GM12801 (cell line): Measurements from ENCODE around the gene TMEM165.

ENCODE experiments used
- CTCF ChIP-seq: IDR thresholded peaks from one replicate; pipeline ENCODE4 v1.5.1; 2011; ENCODE audit warnings: control low read depth; ENCODE audit not compliant: insufficient read length; ENCODE audit errors: extremely low read depth

Gene TMEM165

DNA sequence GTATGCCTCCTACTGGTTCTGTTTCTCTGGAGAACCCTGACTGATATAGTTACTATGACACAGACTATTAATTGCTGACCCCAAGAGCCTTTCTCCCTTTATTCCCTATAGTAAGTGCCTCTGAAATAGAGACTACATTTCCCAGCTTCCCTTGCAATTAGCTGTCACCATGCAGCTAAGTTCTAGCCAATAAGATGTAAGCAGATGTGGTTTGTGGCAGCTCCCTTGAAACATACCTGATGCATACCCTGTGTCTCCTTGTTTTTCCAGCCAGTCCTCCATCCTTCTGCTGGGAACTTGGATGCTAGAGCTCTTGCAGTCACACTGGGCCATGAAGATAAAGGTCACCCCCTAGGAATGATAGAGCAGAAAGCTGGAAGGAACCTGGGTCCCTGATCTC, 9.7 kb upstream of the TMEM165 start:
- TF ChIP-seq CTCF: no peak

- no peak for TF ChIP-seq CTCF
Observed at GRCh38 chr4:55386840-55387239, 8.9 kb upstream of the TMEM165 start.

- TF ChIP-seq CTCF: no peak
Observed at GRCh38 chr4:55393461-55394320, 2.1 kb upstream of the TMEM165 start.

GRCh38 chr4:55395218-55395528, 584 bp upstream of the TMEM165 start:
- TF ChIP-seq CTCF: no peak

- TF ChIP-seq CTCF: no peak
Observed at GRCh38 chr4:55396308-55397125, 760 bp downstream of the TMEM165 start.

- no peak for TF ChIP-seq CTCF
Observed at GRCh38 chr4:55397126-55397436, 1.3 kb downstream of the TMEM165 start.

GRCh38 chr4:55397520-55398321, 2.0 kb downstream of the TMEM165 start:
- TF ChIP-seq CTCF: no peak
